ENCODE measurements around the gene CNTD1.

The CNTD1 gene

GRCh38 chr17:42855048-42855596, 56.5 kb downstream of the CNTD1 start:
- TF ChIP-seq GATA3 (IDR thresholded peaks at IDR 0.05; ENCODE audit: low read depth, low read length): no peak
- no peak for TF ChIP-seq GATA2 (IDR thresholded peaks at IDR 0.05; ENCODE audit: low read depth, low read length)

DNA sequence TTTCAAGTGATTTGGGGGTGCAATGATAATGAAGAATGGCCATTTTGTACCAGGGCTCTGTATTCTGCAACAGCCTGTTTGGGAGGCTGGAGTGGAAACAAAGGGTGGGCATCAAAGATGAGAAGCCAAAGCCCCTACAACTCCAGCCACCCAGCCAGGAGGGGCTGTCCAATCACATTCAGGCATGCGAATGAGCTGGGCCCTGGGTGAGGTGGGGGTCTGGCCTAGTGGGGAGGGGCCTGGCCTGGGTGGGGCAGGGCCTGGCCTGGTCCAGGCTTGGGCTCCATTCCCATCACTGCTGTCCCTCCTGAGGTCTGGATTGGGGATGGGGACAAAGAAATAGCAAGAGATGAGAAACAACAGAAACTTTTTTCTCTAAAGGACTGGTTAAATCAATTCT, 58.7 kb downstream of the CNTD1 start:
- TF ChIP-seq GATA2 (IDR thresholded peaks at IDR 0.05; ENCODE audit: low read depth, low read length) (no peak), GATA3 (IDR thresholded peaks at IDR 0.05; ENCODE audit: low read depth, low read length) (no peak)
